Liver (tissue), 9 donors: ENCODE results near the gene NIFK. TPM values are rescaled to one million over a fixed set of nuclear protein-coding genes. Genes with fewer than 3 reads are reported as not detected.
"Not testable (repeated sequence)": the region's sequence is repeated elsewhere in the genome, so short reads cannot be mapped to it uniquely, and the experiment has no call there.

ENCODE experiments used
- DNase-seq: peaks from one replicate; pipeline ENCODE4 v3.0.0-alpha.2; 2017; ENCODE audit warnings: low spot score
- H3K27ac ChIP-seq, 2 donors: one replicate each; pipeline ENCODE4 v1.7.0; 2013; ENCODE audit warnings: inconsistent platforms in 2 of 2, low read length in 2 of 2, control low read depth in 1 of 2, low read depth in 1 of 2, mild to moderate bottlenecking in 1 of 2
- H3K27me3 ChIP-seq, 4 donors: one replicate each; pipeline versions ENCODE4 v1.6.1 to v1.7.0; 2013; ENCODE audit warnings: low read length in 3 of 4, inconsistent platforms in 1 of 4, mild to moderate bottlenecking in 1 of 4, moderate library complexity in 1 of 4; ENCODE audit not compliant: control insufficient read depth in 4 of 4, insufficient read depth in 4 of 4
- H3K36me3 ChIP-seq, 4 donors: one replicate each; pipeline versions ENCODE4 v1.6.1 to v1.7.0; 2013; ENCODE audit warnings: low read length in 3 of 4, mild to moderate bottlenecking in 3 of 4, low read depth in 1 of 4, moderate library complexity in 1 of 4; ENCODE audit not compliant: control insufficient read depth in 4 of 4, insufficient read depth in 3 of 4
- H3K4me1 ChIP-seq, 4 donors: one replicate each; pipeline versions ENCODE4 v1.6.1 to v1.7.0; 2013; ENCODE audit warnings: low read length in 3 of 4, mild to moderate bottlenecking in 3 of 4, moderate library complexity in 1 of 4; ENCODE audit not compliant: control insufficient read depth in 4 of 4, insufficient read depth in 4 of 4
- H3K4me3 ChIP-seq, 3 donors: one replicate each; pipeline versions ENCODE4 v1.6.1 to v1.7.0; 2013; ENCODE audit warnings: low read length in 3 of 3, control low read depth in 1 of 3, low read depth in 1 of 3, mild to moderate bottlenecking in 1 of 3
- H3K9ac ChIP-seq, 2 donors: one replicate each; pipeline ENCODE4 v1.7.0; 2013; ENCODE audit warnings: low read length in 2 of 2, mild to moderate bottlenecking in 2 of 2, moderate library complexity in 2 of 2, control low read depth in 1 of 2, low read depth in 1 of 2
- H3K9me3 ChIP-seq, 4 donors: one replicate each; pipeline versions ENCODE4 v1.6.1 to v1.7.0; 2013; ENCODE audit warnings: low read length in 3 of 4; ENCODE audit not compliant: control insufficient read depth in 4 of 4
- EGR1 ChIP-seq, 2 donors: IDR thresholded peaks; 2 replicates each; pipeline ENCODE4 v1.6.1; 2016 to 2018; ENCODE audit warnings: antibody characterized with exemption in 2 of 2, low read depth in 2 of 2
- FOXA1 ChIP-seq: IDR thresholded peaks from 2 replicates; pipeline ENCODE4 v1.6.1; 2016; ENCODE audit warnings: antibody characterized with exemption
- FOXA2 ChIP-seq: IDR thresholded peaks from 2 replicates; pipeline ENCODE4 v1.6.1; 2016; ENCODE audit warnings: antibody characterized with exemption
- GABPA ChIP-seq, 2 donors: IDR thresholded peaks in 1 of 2; conservative IDR thresholded peaks in 1 of 2; 2 replicates each; pipeline ENCODE4 v1.6.1; 2016; ENCODE audit warnings: antibody characterized with exemption in 2 of 2, mild to moderate bottlenecking in 1 of 2, moderate library complexity in 1 of 2
- HNF4A ChIP-seq, 2 donors: conservative IDR thresholded peaks; 2 replicates each; pipeline ENCODE4 v1.6.1; 2016; ENCODE audit warnings: antibody characterized with exemption in 2 of 2, mild to moderate bottlenecking in 2 of 2
- HNF4G ChIP-seq: IDR thresholded peaks from 2 replicates; pipeline ENCODE4 v1.6.1; 2016; ENCODE audit warnings: antibody characterized with exemption
- JUND ChIP-seq, 2 donors: IDR thresholded peaks; 2 replicates each; pipeline ENCODE4 v1.6.1; 2016; ENCODE audit warnings: antibody characterized with exemption in 2 of 2
- NR2F2 ChIP-seq: IDR thresholded peaks from 2 replicates; pipeline ENCODE4 v1.6.1; 2016; ENCODE audit warnings: antibody characterized with exemption
- SP1 ChIP-seq: IDR thresholded peaks from 2 replicates; pipeline ENCODE4 v1.6.1; 2018; ENCODE audit warnings: antibody characterized with exemption, mild to moderate bottlenecking
- TAF1 ChIP-seq: conservative IDR thresholded peaks from 2 replicates; pipeline ENCODE4 v1.6.1; 2016; ENCODE audit warnings: antibody characterized with exemption, mild to moderate bottlenecking
- YY1 ChIP-seq: IDR thresholded peaks from 2 replicates; pipeline ENCODE4 v1.6.1; 2016; ENCODE audit warnings: antibody characterized with exemption, mild to moderate bottlenecking
- WGBS: extraction: QIAGEN DNeasy Blood & Tissue Kit; methylation state at CpG from one replicate; pipeline ENCODE4 v1.1.7; 2013; 5-methylcytosine and 5-hydroxymethylcytosine counted together
- polyA plus RNA-seq, 2 donors: library from polyadenylated mRNA; stranded (reverse) in 1 of 2; unstranded in 1 of 2; fragments of 200-250 nt in 1 of 2; fragments of >200 nt in 1 of 2; fragmentation: Nextera tagmentation in 1 of 2; extraction: Ambion mirVana in 1 of 2; gene quantifications; one replicate each; pipeline versions ENCODE4 v1.2.1 to v1.2.3, GENCODE V29; 2013 to 2015
- total RNA-seq, 2 donors: library from RNA; depleted of rRNA; stranded (reverse); fragments of >200 nt; gene quantifications; one replicate each; pipeline ENCODE4 v1.2.3, GENCODE V29; 2014
- TF ChIP-seq, protein P1 (sequence below): IDR thresholded peaks from 2 replicates; pipeline ENCODE4 v1.6.1; 2016; ENCODE audit warnings: antibody characterized with exemption
- TF ChIP-seq, protein P2 (sequence below): IDR thresholded peaks from 2 replicates; pipeline ENCODE4 v1.6.1; 2016; ENCODE audit warnings: antibody characterized with exemption
- donor health status: healthy.
- donor health status: healthy.
- donor health status: healthy.
- donor health status: healthy.
- donor health status: healthy.

The NIFK gene
- total and polyA plus RNA-seq, 4 donors = 13.4 to 25.6 (median 16.2) TPM

DNA sequence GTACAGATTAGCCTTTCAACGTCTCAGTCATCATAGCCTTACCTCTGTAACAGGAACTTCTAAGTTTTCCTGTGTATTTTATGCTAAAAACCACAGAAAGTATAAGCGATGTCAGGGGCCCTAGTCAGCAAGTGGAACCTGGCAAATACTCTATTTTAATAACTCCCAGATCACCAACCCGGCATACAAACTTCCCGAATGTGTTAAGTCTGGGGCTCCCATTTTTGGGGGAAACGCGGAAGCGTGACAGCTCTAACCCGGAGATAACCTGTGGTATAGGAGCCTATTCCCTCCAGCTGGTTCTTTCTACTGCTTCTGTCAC lies 574 bp downstream of the NIFK start:
- H3K9ac ChIP-seq = peak overlapping the region; percentile 66 to 98
- no peaks in the 10 kb centered on the region for H3K9me3 ChIP-seq
- H3K36me3 ChIP-seq = peaks cover 5 to 17% (median 12%) of the 10 kb centered on the region in 4 donors
- peak overlapping the region; percentile 87 to 100 (median 97) for H3K4me3 ChIP-seq
- DNase-seq = no peak
- H3K4me1 ChIP-seq = peaks cover 1 to 12% (median 7%) of the 10 kb centered on the region in 4 donors
- H3K27ac ChIP-seq = peak overlapping the region; percentile 57 to 86
- WGBS = under 1% methylated on average over 8 of the region's 8 CpGs
- no peaks in the 10 kb centered on the region for H3K27me3 ChIP-seq
- TF ChIP-seq EGR1 (IDR thresholded peaks at IDR 0.05; ENCODE audit: low read depth in 2 of 2) (no peak), FOXA2 (no peak), FOXA1 (no peak)
- TF ChIP-seq, protein P1, sequence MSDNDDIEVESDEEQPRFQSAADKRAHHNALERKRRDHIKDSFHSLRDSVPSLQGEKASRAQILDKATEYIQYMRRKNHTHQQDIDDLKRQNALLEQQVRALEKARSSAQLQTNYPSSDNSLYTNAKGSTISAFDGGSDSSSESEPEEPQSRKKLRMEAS = no peak

DNA sequence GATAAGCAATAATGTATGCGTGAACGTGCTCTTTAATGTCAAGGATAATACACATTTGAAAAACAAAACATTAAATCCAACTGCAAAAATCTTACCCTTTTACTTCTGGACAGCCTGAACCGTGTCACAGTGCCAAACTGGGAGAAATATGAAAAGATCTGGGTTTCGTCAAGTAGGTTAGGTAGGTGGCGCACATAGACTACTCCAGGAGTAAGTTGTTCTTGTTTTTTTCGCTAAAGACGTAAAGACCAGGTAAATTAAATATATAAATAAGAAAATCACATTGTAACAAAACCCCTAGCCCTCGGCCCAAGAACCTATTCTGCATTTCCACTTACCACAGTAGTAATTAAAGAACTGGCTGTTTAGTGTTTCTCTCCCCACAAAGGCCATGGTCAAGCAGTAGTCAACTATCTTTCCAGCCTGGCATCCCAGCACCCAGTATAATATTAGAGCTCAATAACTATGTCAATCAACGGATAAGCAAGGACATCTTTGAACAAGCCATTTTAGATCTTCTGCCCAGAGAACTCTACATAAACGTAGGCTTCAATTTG lies 1.1 kb downstream of the NIFK start:
- no peaks in the 10 kb centered on the region for H3K9me3 ChIP-seq
- H3K27me3 ChIP-seq = no peaks in the 10 kb centered on the region
- WGBS = 47% methylated on average over 10 of the region's 10 CpGs
- H3K4me1 ChIP-seq = peaks cover 1 to 12% (median 7%) of the 10 kb centered on the region in 4 donors
- H3K4me3 ChIP-seq = peak overlapping the region; percentile 87 to 100 (median 97)
- H3K36me3 ChIP-seq = peaks cover 6 to 21% (median 15%) of the 10 kb centered on the region in 4 donors
- TF ChIP-seq TAF1 (no peak), YY1 (no peak)
- TF ChIP-seq, protein P1 = no peak
- peak overlapping the region; percentile 66 to 98 for H3K9ac ChIP-seq
- H3K27ac ChIP-seq = peak overlapping the region; percentile 57 to 86
- DNase-seq = no peak

DNA sequence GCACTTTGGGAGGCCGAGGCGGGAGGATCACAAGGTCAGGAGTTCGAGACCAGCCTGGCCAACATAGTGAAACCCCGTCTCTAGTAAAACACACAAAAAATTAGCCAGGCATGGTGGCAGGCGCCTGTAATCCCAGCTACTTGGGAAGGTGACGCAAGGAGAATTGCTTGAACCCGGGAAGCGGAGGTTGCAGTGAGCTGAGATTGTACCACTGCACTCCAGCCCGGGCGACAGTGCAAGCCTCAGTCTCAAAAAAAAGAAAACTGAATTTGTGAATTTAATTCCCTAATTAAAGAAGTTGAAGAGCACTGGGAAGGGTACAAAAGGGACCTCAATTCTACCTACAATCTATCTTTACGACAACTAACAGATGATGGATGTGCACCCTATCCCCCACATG lies 2.1 kb downstream of the NIFK start:
- peaks cover 6 to 26% (median 20%) of the 10 kb centered on the region in 4 donors for H3K36me3 ChIP-seq
- H3K4me1 ChIP-seq = peaks cover 1 to 12% (median 7%) of the 10 kb centered on the region in 4 donors
- not testable (repeated sequence) for DNase-seq, H3K9ac ChIP-seq, H3K27me3 ChIP-seq, H3K4me3 ChIP-seq, H3K27ac ChIP-seq, H3K9me3 ChIP-seq
- WGBS = 95% methylated on average over 11 of the region's 11 CpGs

DNA sequence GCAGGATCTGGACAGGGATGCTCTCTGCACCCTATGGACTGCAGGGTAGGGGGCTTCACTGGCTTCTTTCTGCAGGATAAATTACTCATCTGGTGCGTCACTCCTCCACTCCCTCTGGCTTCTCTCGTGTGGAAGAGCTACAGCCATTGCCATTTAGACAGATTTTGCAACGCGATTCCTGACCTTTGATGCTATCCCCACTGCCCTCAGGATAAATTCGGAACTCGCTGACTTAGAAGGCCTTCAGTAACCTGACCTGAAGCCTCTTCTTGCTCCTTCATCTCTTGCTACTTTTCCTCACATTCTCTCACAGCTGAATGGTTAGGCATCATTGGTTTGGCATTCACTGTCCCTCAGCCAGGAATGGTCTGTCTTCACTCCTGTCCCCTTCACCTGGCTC lies 5.3 kb downstream of the NIFK start:
- Histone ChIP-seq H3K36me3 (peaks cover 10 to 52% (median 44%) of the 10 kb centered on the region in 4 donors), H3K9ac (no peak overlapping the region), H3K9me3 (no peaks in the 10 kb centered on the region), H3K27ac (no peak overlapping the region), H3K4me1 (peaks cover 0 to 12% (median 7%) of the 10 kb centered on the region in 4 donors), H3K27me3 (no peaks in the 10 kb centered on the region), H3K4me3 (no peak overlapping the region)
- TF ChIP-seq NR2F2 = no peak
- 83% methylated on average over 6 of the region's 6 CpGs for WGBS
- DNase-seq = no peak

DNA sequence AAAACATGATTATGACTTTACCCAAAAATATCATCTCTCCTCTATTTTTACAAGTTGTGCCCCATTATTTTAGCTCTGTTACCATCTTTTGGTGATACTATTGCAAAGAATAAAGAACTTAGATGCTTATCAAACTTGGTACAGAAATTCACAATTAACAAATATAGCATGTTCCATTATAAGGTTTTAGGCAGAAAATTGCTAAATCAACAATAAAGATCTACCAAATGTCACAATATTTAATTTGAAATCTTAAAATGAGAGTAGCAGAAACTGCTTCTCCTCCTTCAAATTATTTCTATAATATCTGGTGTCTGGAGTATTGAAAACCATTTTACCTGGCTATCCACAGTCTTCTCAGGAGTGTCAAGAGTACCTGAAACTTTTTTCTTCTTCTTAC lies 8.7 kb downstream of the NIFK start:
- Histone ChIP-seq H3K4me3 (no peak overlapping the region), H3K9me3 (no peaks in the 10 kb centered on the region), H3K27me3 (no peaks in the 10 kb centered on the region), H3K9ac (no peak overlapping the region), H3K27ac (no peak overlapping the region), H3K4me1 (no peaks in the 10 kb centered on the region), H3K36me3 (peaks cover 8 to 52% (median 40%) of the 10 kb centered on the region in 4 donors)
- no peak for DNase-seq
- no peak for TF ChIP-seq TAF1
- no peak for TF ChIP-seq HNF4A (conservative IDR thresholded peaks at IDR 0.05)
- TF ChIP-seq, protein P2, sequence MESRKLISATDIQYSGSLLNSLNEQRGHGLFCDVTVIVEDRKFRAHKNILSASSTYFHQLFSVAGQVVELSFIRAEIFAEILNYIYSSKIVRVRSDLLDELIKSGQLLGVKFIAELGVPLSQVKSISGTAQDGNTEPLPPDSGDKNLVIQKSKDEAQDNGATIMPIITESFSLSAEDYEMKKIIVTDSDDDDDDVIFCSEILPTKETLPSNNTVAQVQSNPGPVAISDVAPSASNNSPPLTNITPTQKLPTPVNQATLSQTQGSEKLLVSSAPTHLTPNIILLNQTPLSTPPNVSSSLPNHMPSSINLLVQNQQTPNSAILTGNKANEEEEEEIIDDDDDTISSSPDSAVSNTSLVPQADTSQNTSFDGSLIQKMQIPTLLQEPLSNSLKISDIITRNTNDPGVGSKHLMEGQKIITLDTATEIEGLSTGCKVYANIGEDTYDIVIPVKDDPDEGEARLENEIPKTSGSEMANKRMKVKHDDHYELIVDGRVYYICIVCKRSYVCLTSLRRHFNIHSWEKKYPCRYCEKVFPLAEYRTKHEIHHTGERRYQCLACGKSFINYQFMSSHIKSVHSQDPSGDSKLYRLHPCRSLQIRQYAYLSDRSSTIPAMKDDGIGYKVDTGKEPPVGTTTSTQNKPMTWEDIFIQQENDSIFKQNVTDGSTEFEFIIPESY = no peak
- TF ChIP-seq SP1 = no peak
- TF ChIP-seq EGR1 (IDR thresholded peaks at IDR 0.05; ENCODE audit: low read depth in 2 of 2) = no peak
- no peak for TF ChIP-seq GABPA (IDR thresholded peaks at IDR 0.05 in 1 of 2, conservative IDR thresholded peaks at IDR 0.05 in 1 of 2)
- TF ChIP-seq JUND (IDR thresholded peaks at IDR 0.05) = no peak
- TF ChIP-seq NR2F2 = no peak
- TF ChIP-seq, protein P1 = no peak
- no peak for TF ChIP-seq FOXA1
- TF ChIP-seq HNF4G = no peak
